HG03108 (cell line): ENCODE data around the gene KLF14.
"Not testable (repeated sequence)": the region's sequence is repeated elsewhere in the genome, so short reads cannot be mapped to it uniquely, and the experiment has no call there.

Source experiments
- ATAC-seq: cut with Tn5 transposase; IDR thresholded peaks from one replicate; pipeline ENCODE4 v1.9.1; 2021; ENCODE audit warnings: moderate library complexity; ENCODE audit not compliant: unreplicated experiment

Gene KLF14

DNA sequence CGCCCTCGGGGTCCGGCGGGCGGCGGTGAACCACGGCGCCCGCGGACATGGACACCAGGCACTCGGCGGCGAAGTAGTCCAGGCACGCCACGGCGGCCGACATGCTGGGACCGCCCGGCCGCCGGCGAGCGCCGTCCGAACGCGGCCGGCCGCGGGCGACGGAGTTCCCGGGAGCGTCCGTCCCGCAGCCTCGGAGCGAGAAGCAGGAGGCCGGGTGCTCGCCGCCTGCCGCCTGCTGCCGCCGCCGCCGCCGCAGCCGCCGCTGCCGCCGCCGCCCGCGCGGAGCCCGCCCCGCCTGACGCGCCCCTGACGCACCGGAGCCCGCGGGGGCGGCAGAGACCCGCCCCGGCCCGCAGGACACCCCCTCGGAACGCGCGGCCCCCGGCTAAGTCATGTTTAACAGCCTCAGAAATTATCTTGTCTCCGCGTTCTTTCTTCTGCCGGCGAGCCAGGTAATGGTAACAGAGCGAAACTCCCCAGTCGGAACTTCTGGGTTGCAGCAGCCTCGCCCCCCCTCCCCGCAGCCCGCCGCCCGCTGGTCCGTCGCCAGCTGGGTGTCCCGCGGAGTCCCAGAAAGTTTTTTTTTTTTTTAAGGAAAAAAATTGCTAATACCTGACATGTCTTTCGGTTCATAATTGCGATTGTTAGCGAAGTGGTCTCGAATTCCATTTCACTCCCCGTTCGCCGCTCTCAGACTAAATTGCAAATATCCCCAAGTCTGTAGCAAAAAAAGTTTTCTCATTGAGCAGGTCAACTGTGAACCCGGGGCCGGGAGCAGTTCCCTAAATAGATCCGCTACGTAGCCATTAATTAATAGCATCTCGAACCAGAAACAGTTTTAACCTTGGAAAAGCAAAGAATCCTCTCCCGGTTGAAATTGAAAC lies at the start of gene KLF14:
TSS of gene KLF14 (minus strand) at position 277 of the 884 bp plus-strand sequence. CDS start at position 103, 174 bp downstream.
- no peak for ATAC-seq

DNA sequence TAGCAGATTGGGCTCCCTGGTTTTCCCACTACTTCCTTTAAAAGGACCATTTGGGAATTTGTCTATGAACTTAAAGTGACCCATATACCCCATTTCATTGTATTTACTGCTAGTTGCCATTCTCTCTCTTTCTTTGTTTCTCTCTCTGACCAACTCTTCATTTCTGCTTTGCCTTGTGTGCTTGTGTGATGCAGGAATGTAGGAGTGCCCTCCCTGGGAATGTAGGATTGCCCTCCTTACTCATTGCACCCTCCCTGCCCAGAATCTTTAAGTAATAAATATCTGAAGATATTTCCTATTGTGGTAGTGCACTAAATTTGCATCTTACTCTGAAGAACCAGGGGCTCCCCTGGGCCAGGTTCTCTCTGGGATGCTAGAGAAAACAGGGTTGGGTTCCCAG lies 47.3 kb upstream of the KLF14 start:
- ATAC-seq: no peak

DNA sequence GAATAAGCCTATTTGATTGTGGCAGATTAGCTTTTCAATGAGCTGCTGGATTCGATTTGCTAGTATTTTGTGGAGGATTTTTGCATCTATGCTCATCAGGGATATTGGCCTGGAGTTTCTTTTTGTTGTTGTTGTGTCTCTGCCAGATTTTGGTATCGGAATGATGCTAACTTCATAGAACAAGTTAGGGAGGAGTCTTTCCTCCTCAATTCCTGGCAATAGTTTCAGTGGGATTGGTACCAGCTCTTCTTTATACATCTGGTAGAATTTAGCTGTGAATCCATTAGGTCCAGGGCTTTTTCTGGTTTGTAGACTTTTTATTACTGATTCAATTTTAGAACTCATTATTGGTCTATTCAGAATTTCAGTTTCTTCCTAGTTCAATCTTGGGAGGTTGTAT lies 43.4 kb upstream of the KLF14 start:
- no peak for ATAC-seq

DNA sequence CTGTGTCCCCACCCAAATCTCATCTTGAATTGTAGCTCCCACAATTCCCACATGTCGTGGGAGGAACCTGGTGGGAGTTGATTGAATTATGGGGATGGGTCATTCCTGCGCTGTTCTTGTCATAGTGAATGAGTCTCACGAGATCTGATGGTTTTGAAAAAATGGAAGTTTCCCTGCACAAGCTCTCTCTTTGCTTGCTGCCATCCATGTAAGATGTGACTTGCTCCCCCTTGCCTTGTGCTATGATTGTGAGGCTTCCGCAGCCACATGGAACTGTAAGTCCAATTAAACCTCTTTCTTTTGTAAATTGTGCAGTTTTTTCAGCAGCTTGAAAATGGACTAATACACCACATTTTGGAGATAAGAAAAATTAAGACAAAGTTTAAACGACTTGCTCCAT lies 38.4 kb upstream of the KLF14 start:
- ATAC-seq: not testable (repeated sequence)

DNA sequence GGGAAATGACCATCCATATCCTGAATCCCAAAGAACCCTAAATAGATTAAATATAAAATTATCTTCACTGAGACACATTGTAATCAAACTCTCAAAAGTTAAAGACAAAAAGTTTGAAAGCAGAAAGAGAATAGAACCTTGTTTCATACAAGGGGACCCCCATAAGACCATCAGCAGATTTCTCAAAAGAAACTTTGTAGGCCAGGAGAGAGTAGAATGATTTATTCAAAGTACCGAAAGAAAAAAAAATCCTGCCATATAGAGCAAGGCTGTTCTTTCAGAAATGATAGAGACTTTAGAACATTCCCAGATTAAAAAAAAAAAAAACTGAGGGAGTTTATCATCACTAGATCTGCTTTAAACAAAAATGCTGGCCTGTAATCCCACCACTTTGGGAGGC lies 34.8 kb upstream of the KLF14 start:
- ATAC-seq: no peak

DNA sequence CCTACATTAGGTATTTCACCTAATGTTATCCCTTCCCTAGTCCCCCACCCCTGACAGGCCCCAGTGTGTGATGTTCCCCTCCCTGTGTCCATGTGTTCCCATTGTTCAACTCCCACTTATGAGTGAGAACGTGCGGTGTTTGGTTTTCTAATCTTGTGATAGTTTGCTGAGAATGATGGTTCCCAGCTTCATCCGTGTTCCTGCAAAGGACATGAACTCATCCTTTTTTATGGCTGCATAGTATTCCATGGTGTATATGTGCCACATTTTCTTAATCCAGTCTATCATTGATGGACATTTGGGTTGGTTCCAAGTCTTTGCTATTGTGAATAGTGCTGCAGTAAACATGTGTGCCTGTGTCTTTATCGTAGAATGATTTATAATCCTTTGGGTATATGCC lies 30.6 kb upstream of the KLF14 start:
- not testable (repeated sequence) for ATAC-seq

DNA sequence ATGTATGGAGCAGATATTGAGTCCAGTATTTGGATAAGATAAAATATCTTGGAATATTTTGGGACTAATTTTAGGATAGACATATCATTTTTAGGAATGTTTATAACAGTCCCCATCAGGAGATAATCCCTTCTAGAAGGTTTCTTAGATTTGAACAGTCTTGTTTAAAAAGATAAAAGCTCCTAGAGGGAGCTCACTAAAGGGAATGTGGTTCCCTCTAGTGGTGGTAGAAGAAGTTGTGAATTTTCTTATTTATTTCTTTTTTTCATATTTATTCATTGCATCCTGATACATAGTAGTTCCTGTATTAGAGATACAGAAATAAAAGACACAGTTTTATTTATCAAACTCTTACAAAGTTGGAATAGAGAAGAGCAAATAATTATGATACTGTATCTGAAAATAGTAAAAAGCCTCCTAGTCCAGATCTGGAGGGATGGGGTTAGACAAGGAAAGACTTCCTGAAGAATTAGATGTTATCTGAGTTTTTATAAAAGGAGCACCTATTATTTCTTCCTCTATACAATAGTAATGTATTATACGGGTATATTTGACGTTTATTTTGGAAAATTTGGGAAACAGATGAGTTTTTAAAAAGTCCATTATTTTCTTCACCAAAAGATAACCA lies 24.5 kb upstream of the KLF14 start:
- ATAC-seq: no peak

DNA sequence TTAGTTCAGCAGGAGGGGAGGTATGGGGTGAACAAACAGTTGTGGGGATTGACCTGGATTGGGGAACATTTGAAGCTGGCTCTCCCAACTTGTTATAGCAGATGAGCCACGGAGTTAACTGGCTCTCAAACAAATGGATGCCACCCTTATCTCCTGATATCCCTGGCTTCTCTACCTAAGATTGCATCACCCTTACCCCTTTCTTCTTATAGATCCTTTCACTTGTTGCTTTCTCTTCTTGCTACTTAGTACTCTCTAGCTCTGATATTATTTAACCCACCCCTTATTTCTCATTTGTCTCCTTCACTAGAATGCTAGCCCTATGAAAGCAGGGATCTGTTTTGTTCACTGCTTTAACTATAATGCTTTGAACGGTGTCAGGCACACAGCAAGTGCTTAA lies 22.3 kb upstream of the KLF14 start:
- no peak for ATAC-seq

DNA sequence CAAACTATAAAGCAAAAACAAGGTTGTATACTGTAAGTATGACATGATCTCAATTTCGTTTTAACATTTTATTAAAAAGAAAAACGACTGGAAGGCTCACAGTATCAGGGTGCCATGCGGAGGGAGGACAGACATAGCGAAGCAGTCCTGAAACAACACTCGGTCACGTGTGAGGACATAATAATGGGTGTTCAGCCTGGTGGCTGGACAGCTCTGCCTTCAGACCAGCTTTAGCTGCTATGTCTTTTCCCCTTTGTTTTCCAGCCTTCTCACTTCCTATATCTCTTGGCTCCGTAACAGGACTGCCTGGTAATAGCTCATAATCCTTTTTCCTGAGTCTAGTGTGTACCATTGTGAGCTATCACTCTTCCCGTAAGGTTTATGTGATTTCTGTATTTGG lies 18.4 kb upstream of the KLF14 start:
- no peak for ATAC-seq

DNA sequence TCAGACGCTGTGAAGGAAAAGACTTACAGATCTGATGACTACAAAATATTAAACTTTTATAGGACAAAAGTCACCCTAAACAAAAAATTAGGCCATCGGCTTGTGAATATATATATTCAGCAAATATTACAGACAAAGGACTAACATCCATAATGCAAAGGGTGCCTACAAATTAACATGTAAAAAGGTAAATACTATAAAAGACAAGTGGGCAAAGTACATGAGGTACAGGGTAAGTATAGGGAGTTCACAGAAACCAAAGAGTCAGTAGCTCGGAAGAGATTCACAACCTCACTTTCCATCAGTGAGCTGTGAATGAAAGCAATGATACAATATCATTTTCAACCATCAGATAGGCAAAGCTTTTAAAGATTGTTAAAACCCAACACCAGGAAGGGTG lies 16.7 kb upstream of the KLF14 start:
- no peak for ATAC-seq

DNA sequence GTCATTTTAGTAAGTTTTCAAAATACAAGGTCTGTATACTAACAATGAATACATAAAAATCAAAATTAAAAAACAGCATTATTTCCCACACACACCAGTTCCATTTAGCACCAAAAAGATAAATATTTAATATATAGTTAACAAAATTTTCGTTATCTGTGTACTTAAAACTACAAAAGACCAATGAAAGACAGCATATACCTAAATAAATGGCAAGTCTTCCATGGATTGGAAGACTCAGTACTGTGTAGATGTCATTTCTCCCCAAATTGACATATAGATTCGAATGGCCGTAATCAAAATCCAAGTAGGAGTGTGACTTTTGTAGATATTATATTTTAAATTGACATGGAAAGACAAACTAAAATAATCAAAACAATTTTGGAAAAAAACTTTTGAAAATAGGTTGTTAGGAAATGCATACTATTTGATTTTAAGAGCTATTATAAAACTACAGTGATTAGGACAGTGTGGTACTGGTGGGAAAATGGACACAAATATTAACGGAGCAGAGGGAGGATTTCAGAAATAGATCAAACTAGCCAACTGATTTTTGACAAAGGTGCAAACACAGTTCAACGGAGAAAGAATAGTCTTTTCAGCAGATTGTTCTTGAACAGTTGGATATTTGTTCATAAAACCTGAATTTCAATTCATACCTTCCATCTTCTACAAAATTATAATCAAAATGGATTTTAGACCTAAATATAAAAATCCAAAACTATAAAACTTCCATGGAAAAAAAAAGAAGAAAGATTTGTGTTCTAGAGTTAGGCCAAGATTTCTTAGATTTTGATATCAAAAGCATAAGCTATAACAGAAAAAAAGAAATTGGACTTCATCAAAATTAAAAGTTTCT lies 14.8 kb upstream of the KLF14 start:
- no peak for ATAC-seq

DNA sequence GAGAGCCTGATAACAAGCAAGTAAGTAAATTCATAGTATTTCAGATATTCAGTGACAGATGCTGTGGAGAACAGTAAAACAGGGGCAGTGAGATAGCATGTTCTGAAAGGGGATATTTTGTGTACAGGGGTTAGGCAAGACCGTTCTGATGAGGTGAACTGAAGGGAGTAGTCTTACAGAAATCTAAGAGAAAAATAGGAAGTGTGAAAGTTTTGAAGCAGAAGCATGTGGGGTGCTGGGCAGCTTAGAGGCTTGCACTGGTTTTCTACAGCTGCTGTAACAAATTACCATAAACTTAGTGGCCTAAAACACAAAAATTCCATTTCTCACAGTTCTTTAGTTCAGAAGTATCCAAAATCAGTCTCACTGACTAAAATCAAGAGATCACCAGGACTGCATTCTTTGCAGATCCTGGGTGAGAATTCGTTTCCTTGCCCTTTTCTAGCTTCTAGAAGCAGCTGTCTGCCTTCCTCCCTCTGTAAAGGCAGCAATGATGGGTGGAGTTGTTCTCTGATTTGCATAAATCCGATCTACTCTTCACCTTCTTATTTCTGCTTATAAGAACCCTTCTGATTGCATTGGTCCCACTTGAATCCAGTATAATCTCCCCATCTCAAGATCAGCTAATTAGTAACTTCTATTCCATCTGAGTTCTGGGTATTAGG lies 7.5 kb upstream of the KLF14 start:
- ATAC-seq: no peak

DNA sequence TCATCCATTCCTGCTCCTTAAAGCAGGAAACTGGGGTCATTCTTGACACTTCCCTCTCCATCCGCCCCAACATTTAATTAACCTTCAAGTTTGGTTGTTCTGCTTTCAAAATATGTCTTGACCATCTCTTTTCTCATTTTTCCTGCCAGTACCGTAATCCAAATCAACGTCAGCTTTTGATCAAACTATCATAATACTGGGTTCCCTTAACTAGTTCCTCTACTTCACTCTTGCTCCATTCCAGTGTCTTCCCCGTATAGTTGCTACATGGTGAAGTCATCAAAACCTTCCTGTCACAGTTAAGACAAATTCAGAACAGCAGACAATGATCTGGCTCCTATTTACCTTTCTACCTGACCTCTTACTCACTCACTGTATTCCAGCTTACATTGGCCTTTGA lies 6.6 kb upstream of the KLF14 start:
- no peak for ATAC-seq

DNA sequence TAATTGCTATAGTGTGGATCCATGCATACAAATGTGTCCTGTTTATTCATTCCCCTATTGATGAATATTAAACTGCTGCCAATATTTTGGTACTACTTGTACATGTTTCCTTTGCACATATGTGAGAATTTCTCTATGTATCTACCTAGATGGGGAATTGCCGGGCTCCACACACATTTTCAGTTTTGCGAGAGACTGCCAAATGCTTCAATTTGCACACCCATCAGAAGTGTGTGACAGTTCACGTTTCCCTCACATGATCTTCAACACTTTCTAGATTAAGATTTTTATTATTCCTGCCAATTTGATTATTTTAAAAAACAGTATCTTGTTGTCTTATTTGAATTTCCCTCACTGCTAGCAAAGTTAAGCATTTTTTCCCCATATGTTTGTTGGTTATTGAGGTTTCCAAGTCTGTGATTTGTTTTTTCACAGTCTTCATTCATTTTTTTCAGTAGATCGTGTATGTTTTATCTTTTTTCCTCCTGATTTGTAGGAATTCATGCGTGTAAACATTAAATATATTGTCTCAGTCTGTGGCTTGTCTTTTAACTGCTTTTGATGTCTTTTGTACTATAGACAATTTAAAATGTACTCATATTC lies 2.4 kb upstream of the KLF14 start:
- ATAC-seq: no peak

DNA sequence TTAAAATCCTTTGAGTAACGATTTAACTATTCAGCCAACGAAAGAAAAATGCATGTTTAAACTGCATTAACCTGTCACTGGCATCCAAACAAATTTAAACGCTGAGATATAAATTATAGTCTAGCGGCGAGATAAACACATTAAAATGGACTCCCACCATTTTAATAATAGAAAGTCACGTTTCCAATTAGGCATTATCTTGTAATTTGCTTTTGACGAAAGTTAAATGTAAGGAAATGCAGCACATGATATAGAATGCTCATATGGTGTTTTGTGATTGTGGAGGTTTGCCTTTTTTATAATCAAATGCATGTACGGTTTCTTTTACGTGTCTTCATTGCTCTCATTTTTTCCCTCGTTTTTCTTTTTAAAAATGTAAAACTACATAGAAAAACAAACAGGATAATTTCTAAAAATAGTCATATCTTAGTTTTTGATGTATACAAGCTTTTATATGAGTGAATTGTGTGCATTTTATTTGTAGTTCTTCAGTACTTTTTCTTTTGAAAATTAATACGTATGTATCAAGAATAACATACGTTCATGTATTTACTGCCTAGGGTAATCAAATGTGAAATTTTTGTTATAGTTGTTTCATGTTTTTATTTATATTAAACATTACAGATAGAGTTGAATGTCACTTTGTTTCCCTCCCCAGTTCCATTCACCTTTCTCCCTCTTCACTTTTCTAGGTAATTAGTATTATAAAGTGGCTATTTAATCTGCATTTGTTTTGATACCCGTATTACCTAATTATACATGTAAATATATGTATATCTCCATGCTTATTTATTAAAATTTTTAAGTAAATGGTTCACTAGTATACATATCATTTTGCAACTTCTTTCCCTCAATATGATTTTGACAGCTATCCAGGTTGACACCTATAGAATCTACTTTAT lies 1.1 kb upstream of the KLF14 start:
- no peak for ATAC-seq

DNA sequence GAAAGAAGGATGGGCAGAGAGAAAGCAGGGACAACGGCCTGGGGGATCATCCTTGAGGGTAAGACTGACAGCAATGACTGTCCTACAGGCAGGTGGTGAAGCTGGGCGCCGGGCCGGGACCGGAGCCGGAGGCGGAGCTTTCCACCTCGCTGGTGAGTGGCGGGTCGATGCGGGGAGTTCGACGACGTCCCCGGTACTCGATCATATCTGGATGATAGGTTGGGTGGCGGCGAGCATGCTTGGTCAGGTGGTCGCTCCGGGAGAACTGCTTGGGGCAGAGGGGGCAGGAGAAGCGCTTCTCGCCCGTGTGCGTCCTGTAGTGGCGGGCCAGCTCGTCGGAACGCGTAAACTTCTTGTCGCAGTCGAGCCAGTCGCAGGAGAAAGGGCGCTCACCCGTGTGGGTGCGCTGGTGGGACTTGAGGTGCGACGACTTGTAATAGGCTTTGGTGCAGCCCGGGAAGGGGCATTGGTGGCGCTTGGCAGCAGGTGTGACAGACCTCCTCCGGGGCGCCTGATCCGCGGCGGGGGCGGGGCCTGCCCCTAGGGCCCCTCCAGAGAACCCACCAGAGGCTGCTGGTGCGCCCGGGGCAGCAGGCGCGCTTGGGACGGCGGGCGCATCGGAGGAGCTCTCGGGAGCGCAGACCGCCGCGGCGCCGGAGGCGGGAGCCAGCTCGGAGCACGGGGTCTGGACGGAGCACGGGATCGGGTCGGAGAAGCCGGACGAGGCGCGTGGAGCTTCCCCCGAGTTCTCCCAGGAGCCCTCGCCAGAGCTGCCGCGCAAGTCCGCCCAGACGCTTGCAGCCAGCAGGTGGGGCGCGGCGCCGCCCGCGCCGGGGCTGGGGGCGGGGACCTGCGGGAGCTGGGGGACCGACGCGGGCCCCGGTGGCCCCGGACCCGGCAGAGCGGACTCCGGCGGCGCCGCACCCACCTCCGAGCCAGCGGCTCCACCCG lies 752 bp downstream of the KLF14 start:
- ATAC-seq: no peak

DNA sequence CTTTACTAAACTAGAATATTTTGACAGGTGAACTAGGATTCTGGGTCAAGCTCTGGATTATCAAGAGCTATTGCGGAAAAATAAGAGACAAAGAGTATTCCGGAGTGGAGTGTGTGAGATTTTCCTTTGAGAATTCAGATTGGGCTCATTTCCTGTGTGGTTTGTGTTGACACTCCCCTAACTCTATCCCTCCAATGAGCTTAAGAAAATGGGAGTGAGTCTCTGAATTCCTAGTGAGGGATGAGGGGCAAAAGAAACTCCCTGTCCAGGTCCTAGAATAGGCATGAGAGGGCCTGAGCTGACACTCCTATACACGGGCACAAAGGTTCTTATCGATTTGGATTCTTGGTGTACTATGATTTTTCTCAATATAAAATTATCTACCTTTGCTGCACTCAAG lies 10.2 kb downstream of the KLF14 start:
- no peak for ATAC-seq

DNA sequence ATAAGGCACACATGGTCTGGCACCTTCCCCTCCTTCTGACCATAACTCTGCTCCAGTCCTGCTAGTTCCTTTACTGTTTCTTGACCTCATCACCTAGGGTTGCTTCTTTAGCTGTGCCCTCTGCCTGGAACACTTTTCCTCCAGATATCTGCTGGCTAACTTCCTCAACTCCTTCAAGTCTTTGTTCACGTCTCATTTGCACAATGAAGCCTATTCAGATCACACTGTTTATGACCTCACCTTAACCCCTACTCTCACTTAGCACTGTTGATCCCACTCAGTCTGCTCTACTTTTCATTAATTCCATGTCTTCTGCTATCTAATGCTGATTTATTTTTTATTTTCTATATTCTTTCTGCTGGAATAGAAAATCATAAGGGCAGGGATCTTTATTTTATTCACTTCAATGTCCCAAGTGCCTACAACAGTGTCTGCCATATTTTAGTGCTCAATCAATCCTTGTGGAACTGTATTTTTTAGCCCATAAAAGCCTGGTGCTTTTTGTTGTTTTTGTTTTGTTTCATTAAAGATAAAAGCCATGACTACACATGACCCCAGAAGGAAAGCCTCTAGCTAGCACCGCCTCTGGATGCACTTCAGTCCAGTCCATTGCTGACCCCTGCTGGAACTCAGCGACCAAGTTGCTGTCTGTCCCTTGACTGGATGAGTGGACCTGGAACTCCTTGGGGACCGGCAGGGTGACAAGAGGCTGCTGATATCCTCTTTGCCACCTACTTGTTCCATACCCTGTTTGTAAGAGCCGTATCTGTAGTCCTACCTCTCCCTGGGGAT lies 12.3 kb downstream of the KLF14 start:
- ATAC-seq: no peak
